Ishikawa (cell line): Measurements from ENCODE around the gene TMEM209.

Source experiments
- EGR1 ChIP-seq: IDR thresholded peaks from 2 replicates; pipeline ENCODE4 v1.6.1; 2012
- EP300 ChIP-seq: IDR thresholded peaks from 2 replicates; pipeline ENCODE4 v1.6.1; 2012; ENCODE audit warnings: borderline replicate concordance
- TEAD4 ChIP-seq: IDR thresholded peaks from 2 replicates; pipeline ENCODE4 v1.6.1; 2012

GRCh38 chr7:130221746-130222145 lies 16.5 kb upstream of the TMEM209 start:
- TF ChIP-seq TEAD4 (no peak), EGR1 (no peak), EP300 (no peak)
